22Rv1 (cell line): ENCODE data around the gene MIR17HG.

Source experiments
- H3K27ac ChIP-seq: fragments of 450-650 bp; 2 replicates; pipeline ENCODE4 v1.5.1; 2017
- ZFX ChIP-seq: fragments of 450-650 bp; IDR thresholded peaks from 2 replicates; pipeline ENCODE4 v1.6.1; 2017; ENCODE audit warnings: antibody characterized with exemption, borderline replicate concordance
- TF ChIP-seq, protein P1 (sequence below): fragments of 450-650 bp; IDR thresholded peaks from 2 replicates; pipeline ENCODE4 v1.5.1; 2017; ENCODE audit warnings: mild to moderate bottlenecking

MIR17HG gene

DNA sequence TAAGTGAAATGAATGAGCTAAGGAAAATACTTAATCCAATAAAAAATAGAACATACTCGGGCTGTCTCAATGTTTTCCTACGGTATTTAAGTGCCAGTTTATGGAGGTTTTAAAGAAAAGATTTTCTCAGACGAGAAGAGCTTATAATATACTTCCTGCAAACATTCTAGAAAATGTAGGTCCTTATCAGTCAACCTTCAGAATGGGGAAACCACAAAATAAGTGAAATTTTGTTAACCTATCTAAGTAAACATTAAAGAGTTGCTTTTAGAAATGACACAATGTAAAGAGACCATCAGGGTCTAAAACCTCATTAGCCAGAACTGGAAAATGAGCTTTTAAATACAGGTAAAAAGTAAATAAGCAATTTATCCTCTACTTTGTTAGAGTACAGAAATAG is 12.1 kb downstream of the MIR17HG start:
- no peak for TF ChIP-seq ZFX
- TF ChIP-seq, protein P1, sequence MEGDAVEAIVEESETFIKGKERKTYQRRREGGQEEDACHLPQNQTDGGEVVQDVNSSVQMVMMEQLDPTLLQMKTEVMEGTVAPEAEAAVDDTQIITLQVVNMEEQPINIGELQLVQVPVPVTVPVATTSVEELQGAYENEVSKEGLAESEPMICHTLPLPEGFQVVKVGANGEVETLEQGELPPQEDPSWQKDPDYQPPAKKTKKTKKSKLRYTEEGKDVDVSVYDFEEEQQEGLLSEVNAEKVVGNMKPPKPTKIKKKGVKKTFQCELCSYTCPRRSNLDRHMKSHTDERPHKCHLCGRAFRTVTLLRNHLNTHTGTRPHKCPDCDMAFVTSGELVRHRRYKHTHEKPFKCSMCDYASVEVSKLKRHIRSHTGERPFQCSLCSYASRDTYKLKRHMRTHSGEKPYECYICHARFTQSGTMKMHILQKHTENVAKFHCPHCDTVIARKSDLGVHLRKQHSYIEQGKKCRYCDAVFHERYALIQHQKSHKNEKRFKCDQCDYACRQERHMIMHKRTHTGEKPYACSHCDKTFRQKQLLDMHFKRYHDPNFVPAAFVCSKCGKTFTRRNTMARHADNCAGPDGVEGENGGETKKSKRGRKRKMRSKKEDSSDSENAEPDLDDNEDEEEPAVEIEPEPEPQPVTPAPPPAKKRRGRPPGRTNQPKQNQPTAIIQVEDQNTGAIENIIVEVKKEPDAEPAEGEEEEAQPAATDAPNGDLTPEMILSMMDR: no peak
- H3K27ac ChIP-seq: no peak overlapping the region; the same call in 1 of the 2 replicates

GRCh38 chr13:91360246-91360751 is 12.8 kb downstream of the MIR17HG start:
- H3K27ac ChIP-seq: no peak overlapping the region; the same call in 1 of the 2 replicates
- TF ChIP-seq, protein P1: no peak
- no peak for TF ChIP-seq ZFX

DNA sequence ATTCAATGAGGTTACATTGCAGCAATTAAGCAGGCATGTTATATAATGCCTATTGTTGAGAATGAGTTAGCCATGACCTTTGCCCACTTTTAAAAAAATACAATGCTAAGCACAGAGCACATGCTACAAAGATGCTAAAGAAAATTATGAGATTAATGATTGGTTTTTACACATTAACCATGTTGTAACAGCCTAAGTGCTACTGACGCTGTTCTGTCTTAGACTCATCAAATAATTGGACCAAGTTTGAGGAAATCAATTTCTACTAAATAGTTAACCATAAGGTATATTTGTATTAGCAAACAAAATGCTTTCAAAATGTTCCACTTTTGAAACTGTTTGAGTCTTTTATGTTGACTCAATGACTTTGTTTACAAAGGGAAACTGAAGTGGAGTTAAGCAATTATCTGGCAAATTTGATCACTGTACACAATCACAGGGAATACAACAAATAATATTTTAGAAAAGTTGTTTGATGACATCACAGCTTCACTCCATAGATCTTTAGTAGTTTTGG is 14.3 kb downstream of the MIR17HG start:
- TF ChIP-seq, protein P1: no peak
- TF ChIP-seq ZFX: no peak
- H3K27ac ChIP-seq: no peak overlapping the region

- TF ChIP-seq, protein P1: no peak
- no peak for TF ChIP-seq ZFX
Observed at GRCh38 chr13:91362908-91363307, 15.4 kb downstream of the MIR17HG start.

GRCh38 chr13:91368101-91368500 is 20.6 kb downstream of the MIR17HG start:
- no peak overlapping the region for H3K27ac ChIP-seq
- TF ChIP-seq, protein P1: no peak
- TF ChIP-seq ZFX: no peak

More at GRCh38 chr13:91362908-91363307, 15.4 kb downstream of the MIR17HG start:
- no peak overlapping the region for H3K27ac ChIP-seq

DNA sequence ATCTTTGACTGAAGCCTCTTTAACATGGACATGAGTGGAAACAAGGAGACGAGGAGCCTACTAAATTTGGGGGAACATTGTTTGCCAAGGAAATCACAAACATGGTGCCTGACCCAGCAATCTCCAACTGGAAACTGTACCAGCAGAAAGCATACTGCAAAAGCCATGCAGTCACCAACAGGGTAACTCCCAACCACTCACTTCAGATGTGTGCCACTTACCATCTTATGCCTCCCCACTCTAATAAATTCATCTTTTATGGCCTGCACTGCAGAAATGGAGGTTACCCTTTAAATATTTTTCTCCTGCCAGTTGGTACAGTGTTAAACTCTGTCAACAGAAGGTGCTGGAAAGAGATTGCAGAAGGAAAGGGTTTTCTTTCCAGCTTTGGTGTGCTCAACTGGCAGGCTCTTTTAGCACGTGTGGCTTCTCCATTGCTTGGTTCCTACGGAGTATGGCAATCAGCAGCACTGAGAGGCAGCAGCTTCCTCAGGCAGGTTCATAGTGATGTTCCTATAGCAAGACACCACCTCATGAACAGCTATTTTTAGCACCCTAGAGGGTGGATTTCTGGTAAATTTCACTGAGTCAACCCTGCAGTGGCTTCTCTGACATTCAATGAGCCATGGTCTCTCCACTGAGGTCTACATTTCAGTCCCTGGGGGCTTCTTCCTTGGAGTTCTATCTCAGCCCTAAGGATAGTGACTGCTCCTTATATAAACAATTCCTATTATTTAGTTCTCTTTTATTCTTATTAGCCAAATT is 21.4 kb downstream of the MIR17HG start:
- no peak overlapping the region for H3K27ac ChIP-seq
- TF ChIP-seq, protein P1: no peak
- TF ChIP-seq ZFX: no peak

DNA sequence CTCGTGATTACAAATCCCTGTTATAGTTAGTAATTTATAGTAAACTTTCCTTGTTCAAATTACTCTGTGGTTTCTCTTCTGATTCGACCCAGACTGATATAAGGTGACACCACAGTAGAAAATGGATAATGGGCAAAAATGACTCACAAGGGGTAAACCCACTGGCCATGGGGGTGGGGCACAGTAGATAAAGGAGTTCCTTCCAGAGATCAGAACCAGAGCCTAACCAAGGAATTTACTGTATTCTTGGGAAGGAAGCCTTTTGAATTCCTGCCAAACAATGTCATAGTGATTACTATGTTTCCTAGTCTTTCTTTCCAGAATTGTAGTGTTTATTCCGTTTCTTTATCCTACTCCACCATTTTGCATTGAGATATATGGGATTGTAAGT is 21.9 kb downstream of the MIR17HG start:
- TF ChIP-seq, protein P1: no peak
- no peak for TF ChIP-seq ZFX
- no peak overlapping the region for H3K27ac ChIP-seq
